ENCODE measurements around the gene PID1.

- no peak for TF ChIP-seq MLX (CRISPR knock-in tag; IDR thresholded peaks at IDR 0.05)
- TF ChIP-seq RELA (CRISPR knock-in tag; IDR thresholded peaks at IDR 0.05; ENCODE audit: borderline replicate concordance), result no peak
- TF ChIP-seq USF1 (CRISPR knock-in tag; IDR thresholded peaks at IDR 0.05), result no peak
- TF ChIP-seq ATF1 (CRISPR knock-in tag; IDR thresholded peaks at IDR 0.05), result no peak
Observed at GRCh38 chr2:229231328-229231868, 39.7 kb downstream of the PID1 start.
